Trophoblast cell (in vitro differentiated cells and primary cell): ENCODE results near the gene ADAM8.

ENCODE experiments used
- DNase-seq, 2 donors: peaks; one replicate each; pipeline ENCODE4 v3.0.0-alpha.2; 2016
- H2AFZ ChIP-seq: 2 replicates; pipeline ENCODE4 v1.6.1; 2013; ENCODE audit warnings: low read length, moderate library complexity, mild to moderate bottlenecking; ENCODE audit not compliant: insufficient read depth, poor library complexity
- H2AK5ac ChIP-seq: 2 replicates; pipeline ENCODE4 v1.6.1; 2013; ENCODE audit warnings: mild to moderate bottlenecking, low read length
- H2BK120ac ChIP-seq: 2 replicates; pipeline ENCODE4 v1.6.1; 2013; ENCODE audit warnings: low read length, mild to moderate bottlenecking, moderate library complexity; ENCODE audit not compliant: insufficient read depth, poor library complexity
- H2BK12ac ChIP-seq: 2 replicates; pipeline ENCODE4 v1.6.1; 2013; ENCODE audit warnings: mild to moderate bottlenecking, low read length, moderate library complexity
- H2BK5ac ChIP-seq: 2 replicates; pipeline ENCODE4 v1.6.1; 2013; ENCODE audit warnings: low read length, low read depth, moderate library complexity, mild to moderate bottlenecking; ENCODE audit not compliant: poor library complexity
- H3K14ac ChIP-seq: 2 replicates; pipeline ENCODE4 v1.6.1; 2013; ENCODE audit warnings: mild to moderate bottlenecking, low read length
- H3K18ac ChIP-seq: 2 replicates; pipeline ENCODE4 v1.6.1; 2013; ENCODE audit warnings: mild to moderate bottlenecking, low read length
- H3K23ac ChIP-seq: 2 replicates; pipeline ENCODE4 v1.6.1; 2013; ENCODE audit warnings: low read length
- H3K27ac ChIP-seq: 2 replicates; pipeline ENCODE4 v1.5.1; 2013; ENCODE audit warnings: low read depth, mild to moderate bottlenecking, inconsistent platforms, low read length, moderate library complexity
- H3K27me3 ChIP-seq: 2 replicates; pipeline ENCODE4 v1.6.1; 2013; ENCODE audit warnings: inconsistent platforms, mild to moderate bottlenecking, low read length, moderate library complexity; ENCODE audit not compliant: insufficient read depth
- H3K36me3 ChIP-seq, 2 experiments: 1 replicate in 1 of 2; 2 replicates in 1 of 2; pipeline ENCODE4 v1.6.1; 2013; ENCODE audit warnings: low read length in 2 of 2, mild to moderate bottlenecking in 2 of 2, moderate library complexity in 1 of 2; ENCODE audit not compliant: insufficient read depth in 2 of 2, control insufficient read depth in 1 of 2
- H3K4ac ChIP-seq: 2 replicates; pipeline ENCODE4 v1.6.1; 2013; ENCODE audit warnings: low read depth, mild to moderate bottlenecking, low read length, moderate library complexity
- H3K4me1 ChIP-seq, 2 experiments: 1 replicate in 1 of 2; 2 replicates in 1 of 2; pipeline ENCODE4 v1.6.1; 2013; ENCODE audit warnings: low read length in 2 of 2, mild to moderate bottlenecking in 2 of 2, moderate library complexity in 1 of 2; ENCODE audit not compliant: insufficient read depth in 2 of 2, control insufficient read depth in 1 of 2
- H3K4me2 ChIP-seq: 2 replicates; pipeline ENCODE4 v1.6.1; 2013; ENCODE audit warnings: inconsistent platforms, mild to moderate bottlenecking, low read length, moderate library complexity
- H3K4me3 ChIP-seq: 2 replicates; pipeline ENCODE4 v1.5.1; 2013; ENCODE audit warnings: mild to moderate bottlenecking, low read depth, low read length, inconsistent platforms
- H3K79me1 ChIP-seq: one replicate; pipeline ENCODE4 v1.6.1; 2013; ENCODE audit warnings: low read length
- H3K79me2 ChIP-seq: 2 replicates; pipeline ENCODE4 v1.6.1; 2013; ENCODE audit warnings: low read length, mild to moderate bottlenecking; ENCODE audit not compliant: control insufficient read depth, insufficient read depth, poor library complexity
- H3K9ac ChIP-seq: 2 replicates; pipeline ENCODE4 v1.6.1; 2013; ENCODE audit warnings: mild to moderate bottlenecking, low read length
- H3K9me3 ChIP-seq: 2 replicates; pipeline ENCODE4 v1.6.1; 2013; ENCODE audit warnings: low read depth, mild to moderate bottlenecking, control low read depth, inconsistent platforms, low read length; ENCODE audit not compliant: insufficient read depth
- H4K12ac ChIP-seq: 2 replicates; pipeline ENCODE4 v1.6.1; 2013; ENCODE audit warnings: low read depth, mild to moderate bottlenecking, low read length, moderate library complexity
- H4K8ac ChIP-seq: 2 replicates; pipeline ENCODE4 v1.6.1; 2013; ENCODE audit warnings: low read depth, mild to moderate bottlenecking, low read length, moderate library complexity
- H4K91ac ChIP-seq: one replicate; pipeline ENCODE4 v1.6.1; 2013; ENCODE audit warnings: low read depth, mild to moderate bottlenecking, low read length, moderate library complexity
- WGBS: extraction: QIAGEN DNeasy Blood & Tissue Kit; methylation state at CpG from one replicate; pipeline ENCODE4 v1.1.7; 2013; ENCODE audit warnings: missing lambda C conversion rate; ENCODE audit not compliant: insufficient read length, insufficient coverage; ENCODE audit errors: extremely low coverage; 5-methylcytosine and 5-hydroxymethylcytosine counted together

Gene ADAM8

GRCh38 chr10:133286366-133286765, 9.7 kb upstream of the ADAM8 start:
- H3K27me3 ChIP-seq, result no peaks in the 10 kb centered on the region
- H2AFZ ChIP-seq, result no peak overlapping the region
- H3K27ac ChIP-seq, result no peak overlapping the region
- no peak overlapping the region for H2BK5ac ChIP-seq
- H3K79me1 ChIP-seq, result no peaks in the 10 kb centered on the region
- H2BK120ac ChIP-seq, result no peak overlapping the region
- no CpG with 5 or more reads among the region's 18 CpGs for WGBS
- no peak overlapping the region for H4K8ac ChIP-seq
- no peak overlapping the region for H3K4me2 ChIP-seq
- H2BK12ac ChIP-seq, result no peak overlapping the region
- no peak overlapping the region for H3K23ac ChIP-seq
- no peak overlapping the region for H2AK5ac ChIP-seq
- H3K4me1 ChIP-seq, result no peaks in the 10 kb centered on the region
- H4K12ac ChIP-seq, result no peak overlapping the region
- peaks cover 77 to 85% of the 10 kb centered on the region in 2 experiments for H3K36me3 ChIP-seq
- H3K9me3 ChIP-seq, result peaks cover 1% of the 10 kb centered on the region
- no peak overlapping the region for H3K14ac ChIP-seq
- H3K79me2 ChIP-seq, result no peaks in the 10 kb centered on the region
- H3K4me3 ChIP-seq, result no peak overlapping the region
- H3K4ac ChIP-seq, result no peak overlapping the region
- no peak overlapping the region for H4K91ac ChIP-seq
- no peak overlapping the region for H3K9ac ChIP-seq
- no peak for DNase-seq
- no peak overlapping the region for H3K18ac ChIP-seq

GRCh38 chr10:133285217-133285616, 8.5 kb upstream of the ADAM8 start:
- Histone ChIP-seq H3K27ac (no peak overlapping the region), H3K4me1 (no peaks in the 10 kb centered on the region)
- no CpG with 5 or more reads among the region's 36 CpGs for WGBS

GRCh38 chr10:133283931-133284330, 7.3 kb upstream of the ADAM8 start:
- H2BK120ac ChIP-seq, result no peak overlapping the region
- H3K18ac ChIP-seq, result no peak overlapping the region
- no peak overlapping the region for H3K4me3 ChIP-seq
- DNase-seq, result no peak
- H4K12ac ChIP-seq, result no peak overlapping the region
- H3K27me3 ChIP-seq, result no peaks in the 10 kb centered on the region
- no peaks in the 10 kb centered on the region for H3K79me2 ChIP-seq
- H3K4ac ChIP-seq, result no peak overlapping the region
- H2AFZ ChIP-seq, result no peak overlapping the region
- no peak overlapping the region for H2BK5ac ChIP-seq
- H2BK12ac ChIP-seq, result no peak overlapping the region
- no peak overlapping the region for H4K91ac ChIP-seq
- H2AK5ac ChIP-seq, result no peak overlapping the region
- H3K79me1 ChIP-seq, result no peaks in the 10 kb centered on the region
- peaks cover 9 to 10% of the 10 kb centered on the region in 2 experiments for H3K4me1 ChIP-seq
- no peak overlapping the region for H3K14ac ChIP-seq
- no peak overlapping the region for H3K4me2 ChIP-seq
- H3K36me3 ChIP-seq, result peaks cover 76 to 82% of the 10 kb centered on the region in 2 experiments
- no peak overlapping the region for H3K23ac ChIP-seq
- H3K9ac ChIP-seq, result no peak overlapping the region
- H3K27ac ChIP-seq, result no peak overlapping the region
- no peak overlapping the region for H4K8ac ChIP-seq
- H3K9me3 ChIP-seq, result peaks cover 1% of the 10 kb centered on the region
- no CpG with 5 or more reads among the region's 24 CpGs for WGBS

More at GRCh38 chr10:133285217-133285616, 8.5 kb upstream of the ADAM8 start:
- no peak overlapping the region for H4K8ac ChIP-seq
- H3K27me3 ChIP-seq, result no peaks in the 10 kb centered on the region
- peaks cover 82 to 89% of the 10 kb centered on the region in 2 experiments for H3K36me3 ChIP-seq
- H2BK5ac ChIP-seq, result no peak overlapping the region
- no peak overlapping the region for H3K4ac ChIP-seq
- DNase-seq, result no peak
- no peak overlapping the region for H4K91ac ChIP-seq
- no peaks in the 10 kb centered on the region for H3K79me2 ChIP-seq
- H3K9me3 ChIP-seq, result peaks cover 1% of the 10 kb centered on the region
- no peak overlapping the region for H3K9ac ChIP-seq
- H3K23ac ChIP-seq, result no peak overlapping the region
- no peak overlapping the region for H2BK12ac ChIP-seq
- no peak overlapping the region for H2BK120ac ChIP-seq
- no peak overlapping the region for H4K12ac ChIP-seq
- H3K79me1 ChIP-seq, result no peaks in the 10 kb centered on the region
- no peak overlapping the region for H2AK5ac ChIP-seq
- H3K18ac ChIP-seq, result no peak overlapping the region
- H3K4me3 ChIP-seq, result no peak overlapping the region
- no peak overlapping the region for H2AFZ ChIP-seq
- no peak overlapping the region for H3K4me2 ChIP-seq
- H3K14ac ChIP-seq, result no peak overlapping the region

- H3K4me2 ChIP-seq, result no peak overlapping the region
- no peak overlapping the region for H2AK5ac ChIP-seq
- no peak overlapping the region for H3K14ac ChIP-seq
- H3K9me3 ChIP-seq, result no peaks in the 10 kb centered on the region
- H3K4me3 ChIP-seq, result no peak overlapping the region
- no peak overlapping the region for H3K23ac ChIP-seq
- H3K27ac ChIP-seq, result no peak overlapping the region
- no peak overlapping the region for H3K9ac ChIP-seq
- H3K79me1 ChIP-seq, result peaks cover 3% of the 10 kb centered on the region
- peaks cover 66 to 72% of the 10 kb centered on the region in 2 experiments for H3K36me3 ChIP-seq
- no CpG with 5 or more reads among the region's 24 CpGs for WGBS
- H3K4ac ChIP-seq, result no peak overlapping the region
- no peak overlapping the region for H2AFZ ChIP-seq
- H4K91ac ChIP-seq, result no peak overlapping the region
- no peak overlapping the region for H3K18ac ChIP-seq
- H3K79me2 ChIP-seq, result no peaks in the 10 kb centered on the region
- H2BK12ac ChIP-seq, result no peak overlapping the region
- no peak overlapping the region for H2BK120ac ChIP-seq
- no peaks in the 10 kb centered on the region for H3K27me3 ChIP-seq
- no peak overlapping the region for H4K12ac ChIP-seq
- DNase-seq, result no peak
- no peak overlapping the region for H4K8ac ChIP-seq
- peaks cover 14 to 18% of the 10 kb centered on the region in 2 experiments for H3K4me1 ChIP-seq
- no peak overlapping the region for H2BK5ac ChIP-seq
Observed at GRCh38 chr10:133282846-133283390, 6.2 kb upstream of the ADAM8 start.
